HG02981 (cell line): ENCODE measurements around the gene NDUFC1.

Experiments
- ATAC-seq: cut with Tn5 transposase; IDR thresholded peaks from one replicate; pipeline ENCODE4 v1.9.1; 2021; ENCODE audit warnings: mild to moderate bottlenecking, moderate library complexity; ENCODE audit not compliant: unreplicated experiment

NDUFC1 gene

DNA sequence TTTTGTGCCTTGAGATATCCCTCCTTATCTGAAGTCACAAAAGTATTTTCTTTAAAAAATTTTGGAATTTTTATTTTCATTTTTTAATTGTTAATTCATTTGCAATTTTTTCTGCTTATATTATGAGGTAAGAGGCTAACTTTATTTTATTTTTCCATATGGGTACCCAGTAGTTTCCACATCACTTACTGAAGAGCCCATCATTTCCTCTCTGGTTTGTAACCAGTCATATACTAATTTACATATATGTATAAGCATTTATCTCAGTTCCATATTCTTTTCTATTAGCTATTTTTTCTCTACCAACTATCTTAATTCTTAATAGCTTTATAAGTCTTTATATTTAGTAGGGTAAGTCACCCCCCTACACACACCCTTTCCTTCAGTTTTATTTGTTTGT is 49.2 kb downstream of the NDUFC1 start:
- no peak for ATAC-seq

DNA sequence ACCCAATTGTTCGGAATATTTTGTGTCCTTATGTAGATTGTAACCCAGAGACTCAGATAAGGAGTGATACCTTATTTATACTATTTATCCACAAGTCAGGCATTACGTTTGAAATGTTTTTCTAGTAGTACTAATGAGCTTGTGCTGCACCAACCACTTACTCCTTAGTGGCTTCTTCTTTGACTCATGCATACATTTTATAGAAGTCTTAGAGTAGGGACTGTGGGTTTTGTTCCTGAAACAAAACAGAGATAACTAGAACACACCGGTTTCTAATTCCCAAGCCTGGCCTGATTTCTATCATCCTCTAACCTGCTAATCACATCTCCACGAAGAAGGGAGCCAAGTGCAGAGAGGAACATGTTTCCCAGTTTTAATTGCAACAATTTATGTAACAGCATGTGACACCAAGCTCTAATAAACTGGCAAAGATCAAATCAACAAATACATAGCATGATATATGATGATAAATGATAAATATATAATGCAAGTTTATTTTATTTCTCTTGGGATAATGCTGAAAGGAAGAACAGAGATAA is 54.5 kb downstream of the NDUFC1 start:
- ATAC-seq = no peak

GRCh38 chr4:139247241-139247640 is 55.0 kb downstream of the NDUFC1 start:
- no peak for ATAC-seq

DNA sequence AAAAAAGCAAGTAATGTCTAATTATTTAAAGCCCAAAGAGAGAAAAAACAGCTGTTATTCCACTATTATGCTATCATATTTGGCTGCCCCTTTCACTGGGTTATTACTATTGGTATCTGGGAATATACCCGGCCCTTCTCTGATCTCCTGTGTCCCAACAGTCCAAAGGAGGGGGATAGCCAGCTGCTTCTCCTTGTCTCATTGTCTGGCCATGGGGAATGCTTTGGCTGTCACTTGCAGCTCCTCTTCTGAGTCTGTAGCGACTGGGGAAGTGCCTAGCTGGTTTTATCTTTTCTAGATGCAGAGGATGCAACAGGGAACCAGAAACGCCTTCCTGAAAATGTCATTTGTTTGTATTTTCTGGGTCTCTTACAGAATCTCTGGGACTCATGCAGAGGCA is 56.1 kb downstream of the NDUFC1 start:
- no peak for ATAC-seq

DNA sequence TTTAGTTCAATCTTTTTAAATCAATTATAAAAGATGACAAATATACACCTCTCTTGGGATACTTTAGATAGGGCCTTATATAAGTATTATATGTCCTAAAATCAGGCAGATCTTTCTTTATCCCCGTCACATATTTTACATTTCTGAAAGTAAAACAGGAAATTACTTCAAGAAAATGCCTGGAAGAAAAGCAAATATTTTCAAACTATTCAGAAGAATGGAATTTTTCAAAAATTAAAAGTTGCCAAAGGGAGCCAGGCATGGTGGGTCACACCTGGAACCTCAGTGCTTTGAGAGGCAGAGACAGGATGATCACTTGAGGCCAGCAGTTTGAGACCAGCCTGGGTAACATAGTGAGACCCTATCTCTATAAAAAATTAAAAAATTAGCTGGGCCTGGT is 56.7 kb downstream of the NDUFC1 start:
- ATAC-seq = no peak

- ATAC-seq = no peak
Measured at GRCh38 chr4:139243448-139244365, 58.6 kb downstream of the NDUFC1 start.

DNA sequence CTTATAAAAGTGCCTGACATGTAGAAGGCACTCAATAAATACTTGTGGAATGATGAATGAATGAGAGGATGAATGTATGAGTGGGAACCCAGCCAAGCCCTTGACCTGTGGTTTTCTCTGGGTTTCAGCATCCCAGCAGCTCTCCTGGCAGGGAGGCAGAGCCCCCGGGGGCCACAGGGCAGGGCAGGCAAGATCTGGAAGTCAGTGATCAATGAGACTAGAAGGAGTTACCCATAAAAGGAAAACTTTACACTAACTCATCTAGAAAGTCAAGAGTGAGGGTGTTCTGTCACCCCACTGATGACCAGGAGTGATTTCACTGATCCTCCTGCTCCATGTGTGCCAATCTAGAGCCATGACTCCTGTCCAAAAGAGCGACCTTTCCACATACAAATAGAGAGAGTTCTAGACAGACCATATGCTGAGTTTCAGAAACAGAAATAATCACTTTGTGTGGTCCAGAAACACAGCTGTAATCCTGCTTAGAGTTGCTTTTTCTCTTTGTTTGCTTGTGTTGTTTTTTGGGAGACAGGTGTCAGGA is 59.7 kb downstream of the NDUFC1 start:
- no peak for ATAC-seq

DNA sequence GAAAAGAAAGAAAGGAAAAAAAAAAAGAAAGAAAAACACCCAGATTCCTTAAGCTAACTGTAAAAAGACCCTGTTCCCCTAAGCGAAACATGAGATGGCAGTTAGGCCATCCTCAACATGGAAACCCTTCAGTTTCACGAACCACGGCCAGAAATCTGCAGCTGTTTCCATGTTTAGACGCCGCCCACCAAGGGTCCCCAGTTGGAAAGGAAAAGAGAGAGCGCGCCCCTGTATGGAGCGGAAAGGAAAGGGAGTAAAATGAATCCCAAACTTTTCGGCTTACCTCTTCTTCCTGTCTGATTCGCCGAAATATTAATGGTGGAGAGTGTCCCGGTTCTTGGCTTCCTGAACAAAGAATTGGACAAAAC is 60.5 kb downstream of the NDUFC1 start:
- no peak for ATAC-seq

GRCh38 chr4:139241086-139241783 is 61.0 kb downstream of the NDUFC1 start:
- ATAC-seq = no peak
